HepG2 (cell line): ENCODE results near the gene PTMA. TPM values are rescaled to one million over a fixed set of nuclear protein-coding genes. Genes with fewer than 3 reads are reported as not detected.

Experiments used
- CEBPG ChIP-seq: IDR thresholded peaks from 2 replicates; pipeline ENCODE4 v1.6.1; 2016
- E2F5 ChIP-seq: sonication (generic); formaldehyde crosslinking; conservative IDR thresholded peaks from 2 replicates; pipeline ENCODE4 v1.4.0; 2020; ENCODE audit warnings: missing genetic modification reagents
- SIN3A ChIP-seq: IDR thresholded peaks from 2 replicates; pipeline ENCODE4 v1.6.1; 2011; ENCODE audit warnings: low read depth, mild to moderate bottlenecking, control low read depth, low read length, borderline replicate concordance
- TAF1 ChIP-seq: sonication (generic); formaldehyde crosslinking; IDR thresholded peaks from 2 replicates; pipeline ENCODE4 v1.4.0; 2020; ENCODE audit warnings: missing genetic modification reagents
- TGIF2 ChIP-seq: IDR thresholded peaks from 2 replicates; pipeline ENCODE4 v1.6.1; 2016; ENCODE audit warnings: control low read depth, missing compliant biosample characterization
- ZBTB40 ChIP-seq, 2 experiments: fragments of 450-650 bp in 1 of 2; sonication (generic) in 1 of 2; formaldehyde crosslinking in 1 of 2; IDR thresholded peaks; 2 replicates each; pipeline versions ENCODE4 v1.6.1 to v1.8.0; 2016 to 2022; ENCODE audit warnings: antibody characterized with exemption in 1 of 2, mild to moderate bottlenecking in 1 of 2, missing genetic modification reagents in 1 of 2
- ZNF10 ChIP-seq: sonication (generic); formaldehyde crosslinking; IDR thresholded peaks from 2 replicates; pipeline ENCODE4 v1.4.0; 2020; ENCODE audit warnings: mild to moderate bottlenecking, low read depth, missing genetic modification reagents, borderline replicate concordance
- polyA plus RNA-seq, 8 experiments: library from polyadenylated mRNA; depleted of rRNA in 3 of 8; stranded (reverse) in 7 of 8; unstranded in 1 of 8; fragments of >200 nt; fragmentation: Illumina TruSeq in 4 of 8; extraction: Trizol in 4 of 8; gene quantifications; 2 replicates each; pipeline versions ENCODE4 v1.2.1 to v1.2.3, GENCODE V29; 2011 to 2016; ENCODE audit warnings: low read depth in 4 of 8, missing spikeins in 1 of 8, mixed read lengths in 1 of 8; ENCODE audit not compliant: insufficient read depth in 1 of 8
- total RNA-seq, 5 experiments: library from RNA; depleted of rRNA; stranded (reverse); fragments of >200 nt; fragmentation: Illumina TruSeq; extraction: Trizol; gene quantifications; 2 replicates each; pipeline ENCODE4 v1.2.3, GENCODE V29; 2016; ENCODE audit warnings: low read depth in 1 of 5

PTMA gene
- total and polyA plus RNA-seq, 2 of the 13 experiments (the other 11 are each of a cell fraction or from before 2014, with no cell fraction given): 190 to 1,086 TPM

- TF ChIP-seq ZBTB40 (IDR thresholded peaks at IDR 0.05) (no peak), ZBTB40 (CRISPR knock-in tag; IDR thresholded peaks at IDR 0.05) (peak; percentile 11; the same call in 1 of the 2 replicates), ZNF10 (no peak), E2F5 (CRISPR knock-in tag) (0 out of 2 replicates have a peak, but pooled peaks have one; percentile 8), TGIF2 (CRISPR knock-in tag) (peak; percentile 73; the same call in 1 of the 2 replicates), CEBPG (peak; percentile 59), TAF1 (peak; percentile 42), SIN3A (peak; percentile 63; the same call in 1 of the 2 replicates)
These were observed 21.0 kb upstream of the PTMA start (continued) for GRCh38 chr2:231687133-231687852.
